PFSK-1 (cell line): ENCODE measurements around the gene PLEKHD1.

ENCODE experiments used
- POLR2AphosphoS5 ChIP-seq: IDR thresholded peaks from 2 replicates; pipeline ENCODE4 v1.6.1; 2012; ENCODE audit warnings: low read depth, mild to moderate bottlenecking, control low read depth, low read length, moderate library complexity
- REST ChIP-seq, 2 experiments: IDR thresholded peaks; 2 replicates each; pipeline versions ENCODE4 v1.6.1 to v1.8.0; 2011 to 2012; ENCODE audit warnings: low read depth in 2 of 2, low read length in 2 of 2, control low read depth in 1 of 2, inconsistent platforms in 1 of 2, mild to moderate bottlenecking in 1 of 2, moderate library complexity in 1 of 2; ENCODE audit not compliant: insufficient read depth in 1 of 2
- SIN3A ChIP-seq: IDR thresholded peaks from 2 replicates; pipeline ENCODE4 v1.6.1; 2012; ENCODE audit warnings: mild to moderate bottlenecking, low read length, moderate library complexity, borderline replicate concordance; ENCODE audit not compliant: insufficient read depth
- TAF1 ChIP-seq: IDR thresholded peaks from 2 replicates; pipeline ENCODE4 v1.6.1; 2012; ENCODE audit warnings: low read length, control low read depth, borderline replicate concordance; ENCODE audit not compliant: insufficient read depth

GRCh38 chr14:69480136-69480535 is 4.4 kb upstream of the PLEKHD1 start:
- TF ChIP-seq POLR2AphosphoS5 (no peak), TAF1 (no peak), REST (IDR thresholded peaks at IDR 0.05; ENCODE audit: insufficient read depth in 1 of 2, low read depth in 2 of 2, low read length in 2 of 2) (no peak), SIN3A (no peak)
